IPS-11a (cell line): ENCODE measurements around the gene FAM219A.

Experiments used
- H3K4me3 ChIP-seq: one replicate; pipeline ENCODE4 v1.5.1; 2013; ENCODE audit warnings: low read depth, low read length, control low read depth

Gene FAM219A

GRCh38 chr9:34405719-34406118 lies 52.7 kb downstream of the FAM219A start:
- H3K4me3 ChIP-seq = no peak overlapping the region

GRCh38 chr9:34403554-34404380 lies 54.6 kb downstream of the FAM219A start:
- no peak overlapping the region for H3K4me3 ChIP-seq

GRCh38 chr9:34400686-34401602 lies 57.4 kb downstream of the FAM219A start:
- no peak overlapping the region for H3K4me3 ChIP-seq

- H3K4me3 ChIP-seq = no peak overlapping the region
Measured at GRCh38 chr9:34400275-34400674, 58.1 kb downstream of the FAM219A start.

GRCh38 chr9:34399729-34400128 lies 58.6 kb downstream of the FAM219A start:
- H3K4me3 ChIP-seq = no peak overlapping the region

- no peak overlapping the region for H3K4me3 ChIP-seq
Measured at GRCh38 chr9:34398875-34399274, 59.5 kb downstream of the FAM219A start.

GRCh38 chr9:34396276-34397214 lies 61.8 kb downstream of the FAM219A start:
- no peak overlapping the region for H3K4me3 ChIP-seq

GRCh38 chr9:34392511-34392910 lies 65.9 kb downstream of the FAM219A start:
- H3K4me3 ChIP-seq = no peak overlapping the region

GRCh38 chr9:34387239-34387638 lies 71.1 kb downstream of the FAM219A start:
- no peak overlapping the region for H3K4me3 ChIP-seq

- no peak overlapping the region for H3K4me3 ChIP-seq
Measured at GRCh38 chr9:34386656-34387055, 71.7 kb downstream of the FAM219A start.

- H3K4me3 ChIP-seq = no peak overlapping the region
Measured at GRCh38 chr9:34385561-34386230, 72.7 kb downstream of the FAM219A start.

GRCh38 chr9:34384368-34385165 lies 73.8 kb downstream of the FAM219A start:
- no peak overlapping the region for H3K4me3 ChIP-seq

- H3K4me3 ChIP-seq = no peak overlapping the region
Measured at GRCh38 chr9:34383904-34384303, 74.5 kb downstream of the FAM219A start.

GRCh38 chr9:34382879-34383278 lies 75.5 kb downstream of the FAM219A start:
- no peak overlapping the region for H3K4me3 ChIP-seq

- no peak overlapping the region for H3K4me3 ChIP-seq
Measured at GRCh38 chr9:34382054-34382453, 76.3 kb downstream of the FAM219A start.

- peak overlapping the region; percentile 39 for H3K4me3 ChIP-seq
Measured at GRCh38 chr9:34381323-34381722, 77.0 kb downstream of the FAM219A start.

GRCh38 chr9:34380511-34381315 lies 77.7 kb downstream of the FAM219A start:
- peak overlapping the region; percentile 39 for H3K4me3 ChIP-seq

- peak overlapping the region; percentile 78 for H3K4me3 ChIP-seq
Measured at GRCh38 chr9:34380034-34380510, 78.3 kb downstream of the FAM219A start.
